HG02870 (cell line): ENCODE results near the gene NR6A1.

Experiments used
- ATAC-seq: cut with Tn5 transposase; IDR thresholded peaks from one replicate; pipeline ENCODE4 v1.9.1; 2021; ENCODE audit warnings: mild to moderate bottlenecking, moderate library complexity; ENCODE audit not compliant: unreplicated experiment

Gene NR6A1

GRCh38 chr9:124771021-124771866 is at the start of gene NR6A1:
Gene NR6A1, minus strand, starts transcription at chr9:124771311.
- peak; percentile 77 for ATAC-seq

DNA sequence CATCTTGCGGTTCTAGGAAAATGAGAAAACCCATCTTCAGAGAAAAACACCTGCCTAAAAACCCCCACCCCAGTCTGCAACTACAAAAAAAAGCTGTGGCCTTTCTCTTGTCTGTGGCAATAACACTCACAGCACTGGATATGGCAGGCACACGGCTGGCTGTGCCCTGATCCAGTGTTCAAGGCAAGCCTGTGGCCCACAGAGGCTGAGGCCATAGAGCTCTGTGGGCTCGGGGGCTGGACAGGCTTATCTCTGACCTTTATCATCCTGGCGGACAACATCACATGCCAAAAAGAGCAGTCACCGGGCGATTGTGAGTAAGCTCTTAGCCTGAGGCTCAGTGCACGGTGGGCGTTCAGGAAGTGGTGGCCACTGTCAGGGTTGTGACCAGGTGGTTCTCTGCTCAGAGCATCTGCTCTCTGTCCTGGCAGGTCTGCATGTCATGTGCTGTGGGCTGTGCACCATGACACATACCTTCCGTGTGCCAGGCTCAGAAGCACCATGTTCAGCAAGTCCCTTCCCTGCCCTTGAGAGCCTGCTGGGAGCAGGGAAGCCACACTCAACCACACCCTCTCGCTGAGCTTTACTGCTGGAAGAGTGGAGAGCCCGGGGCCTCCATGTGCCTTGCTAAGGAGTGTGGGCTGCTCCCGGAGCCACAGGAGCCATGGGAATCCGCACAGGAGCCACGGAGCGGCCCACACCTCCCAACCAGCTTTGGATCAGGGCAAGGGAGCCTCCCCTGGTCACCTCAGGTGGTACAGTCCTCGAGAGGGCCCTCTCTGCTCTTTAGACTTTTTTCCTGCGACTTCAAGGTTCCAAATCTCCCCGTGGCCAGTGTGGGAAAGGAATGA is 47.5 kb upstream of the NR6A1 start:
- peak; percentile 75 for ATAC-seq

GRCh38 chr9:124815601-124816000 is 44.5 kb upstream of the NR6A1 start:
- ATAC-seq = no peak

DNA sequence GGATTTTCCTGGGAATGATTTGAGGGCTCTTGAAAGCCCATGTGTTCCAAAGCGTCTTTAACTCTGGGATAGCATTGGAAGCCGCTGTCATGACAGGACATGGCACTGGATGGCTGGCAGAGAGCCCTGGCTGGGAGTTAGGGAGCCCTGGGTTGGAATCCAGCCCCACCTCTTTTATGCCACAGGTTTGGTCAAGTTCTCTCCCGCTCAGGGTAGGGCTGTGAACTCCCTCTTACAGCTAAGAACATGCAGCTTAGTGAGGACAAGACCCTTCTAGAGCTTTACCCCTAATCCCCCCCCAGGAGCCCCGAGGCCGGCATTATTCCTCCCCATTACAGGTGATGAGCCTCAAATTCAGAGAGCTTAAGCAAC is 43.0 kb upstream of the NR6A1 start:
- ATAC-seq = no peak

DNA sequence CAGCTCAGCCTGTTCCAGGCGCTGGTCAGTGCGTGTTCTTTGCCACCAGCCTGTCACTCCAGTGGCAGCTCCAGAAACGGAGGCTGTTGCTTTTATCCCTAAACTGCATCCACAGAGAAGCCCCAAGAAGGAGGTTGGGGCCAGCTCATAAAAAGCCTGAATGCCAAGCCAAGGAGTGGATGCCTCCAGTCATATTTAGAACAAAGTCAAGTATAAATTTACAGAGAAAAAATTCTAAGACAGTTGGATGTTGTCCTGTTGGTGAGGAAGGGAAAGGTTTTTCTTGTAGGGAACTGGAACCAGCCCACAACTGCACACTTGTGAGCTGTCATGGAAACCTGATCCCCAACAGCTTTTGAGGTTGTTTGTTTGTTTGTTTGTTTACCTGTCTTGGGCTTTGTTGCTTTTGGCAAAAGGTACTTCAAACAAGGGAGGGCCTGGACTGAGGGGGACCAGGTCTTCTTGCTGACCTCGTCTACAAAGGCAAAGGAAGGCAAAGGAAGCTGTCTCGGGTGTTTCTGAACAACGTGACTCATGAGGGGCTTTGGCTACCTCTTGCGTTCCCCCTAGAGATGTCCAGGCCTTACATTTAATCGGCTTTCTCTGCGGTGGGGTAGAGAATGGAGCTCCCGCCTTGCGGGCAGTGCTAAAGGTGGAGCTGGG is 42.5 kb upstream of the NR6A1 start:
- no peak for ATAC-seq

DNA sequence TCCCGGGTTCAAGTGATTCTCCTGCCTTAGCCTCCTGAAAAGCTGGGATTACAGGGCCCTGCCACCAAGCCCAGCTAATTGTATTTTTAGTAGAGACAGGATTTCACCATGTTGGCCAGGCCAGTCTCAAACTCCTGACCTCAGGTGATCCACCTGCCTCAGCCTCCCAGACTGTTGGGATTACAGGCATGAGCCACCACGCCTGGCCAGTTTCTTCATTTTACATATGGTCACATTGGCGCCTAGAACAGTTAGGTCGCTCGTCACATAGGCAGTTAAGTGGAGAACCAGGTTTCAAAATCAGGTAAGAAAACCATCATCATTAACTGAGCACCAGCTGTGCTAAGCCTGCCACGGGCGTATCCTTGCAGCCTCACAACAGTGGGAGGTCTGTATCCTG is 41.9 kb upstream of the NR6A1 start:
- ATAC-seq = no peak

DNA sequence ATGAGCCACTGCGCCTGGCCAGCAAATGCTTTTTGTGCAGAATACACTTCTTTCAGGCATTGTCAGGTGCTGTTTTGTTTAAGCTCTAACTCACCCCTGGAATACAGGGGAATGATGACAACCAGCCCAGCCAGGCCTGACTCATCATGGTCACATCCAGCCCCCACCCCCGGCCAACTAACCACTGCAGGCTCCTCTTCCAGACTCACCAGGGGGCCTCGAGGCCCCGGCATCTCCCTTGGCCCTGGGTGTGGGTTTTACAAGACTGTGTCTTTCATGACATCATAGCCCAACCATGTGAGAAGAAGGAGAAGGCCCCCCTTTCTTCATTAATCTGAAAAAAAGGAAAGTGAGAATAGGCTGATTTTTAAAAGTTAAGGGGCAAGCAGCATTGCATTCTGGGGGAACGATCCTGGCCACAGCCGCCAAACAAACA is 41.3 kb upstream of the NR6A1 start:
- no peak for ATAC-seq

DNA sequence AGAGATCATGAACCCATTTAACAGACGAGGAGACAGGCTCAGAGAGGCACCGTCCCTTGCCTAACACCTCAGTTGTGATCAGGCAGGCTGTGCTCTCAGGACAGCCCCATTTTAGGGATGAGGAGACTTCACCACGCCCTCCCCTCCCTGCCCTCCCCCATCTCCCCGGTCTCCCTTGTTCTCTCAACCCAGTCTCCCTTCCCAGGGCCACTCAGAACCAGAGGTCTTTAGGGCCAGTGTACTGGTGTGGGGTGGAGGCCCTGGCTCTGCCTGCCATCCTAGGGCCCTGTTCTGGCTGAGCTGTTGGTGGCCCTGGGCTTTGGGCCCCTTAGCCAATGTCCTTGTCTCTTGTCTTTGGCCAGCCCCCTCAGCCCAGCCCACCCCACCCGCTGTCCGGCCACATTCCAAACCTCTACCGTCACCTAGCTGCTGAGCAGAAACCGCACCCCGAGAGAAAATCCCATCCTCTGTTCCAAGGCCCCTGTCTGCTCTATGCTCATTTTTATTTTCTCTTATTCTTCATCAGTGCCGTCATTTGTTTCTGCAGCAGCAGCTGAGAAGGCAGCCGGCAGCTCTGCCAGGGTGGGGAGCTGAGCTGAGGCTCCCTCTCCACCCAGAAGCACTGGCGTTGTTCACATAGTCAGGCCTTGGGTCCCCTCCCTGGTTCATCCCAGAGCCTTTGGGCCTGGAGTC is 39.7 kb upstream of the NR6A1 start:
- ATAC-seq = no peak

DNA sequence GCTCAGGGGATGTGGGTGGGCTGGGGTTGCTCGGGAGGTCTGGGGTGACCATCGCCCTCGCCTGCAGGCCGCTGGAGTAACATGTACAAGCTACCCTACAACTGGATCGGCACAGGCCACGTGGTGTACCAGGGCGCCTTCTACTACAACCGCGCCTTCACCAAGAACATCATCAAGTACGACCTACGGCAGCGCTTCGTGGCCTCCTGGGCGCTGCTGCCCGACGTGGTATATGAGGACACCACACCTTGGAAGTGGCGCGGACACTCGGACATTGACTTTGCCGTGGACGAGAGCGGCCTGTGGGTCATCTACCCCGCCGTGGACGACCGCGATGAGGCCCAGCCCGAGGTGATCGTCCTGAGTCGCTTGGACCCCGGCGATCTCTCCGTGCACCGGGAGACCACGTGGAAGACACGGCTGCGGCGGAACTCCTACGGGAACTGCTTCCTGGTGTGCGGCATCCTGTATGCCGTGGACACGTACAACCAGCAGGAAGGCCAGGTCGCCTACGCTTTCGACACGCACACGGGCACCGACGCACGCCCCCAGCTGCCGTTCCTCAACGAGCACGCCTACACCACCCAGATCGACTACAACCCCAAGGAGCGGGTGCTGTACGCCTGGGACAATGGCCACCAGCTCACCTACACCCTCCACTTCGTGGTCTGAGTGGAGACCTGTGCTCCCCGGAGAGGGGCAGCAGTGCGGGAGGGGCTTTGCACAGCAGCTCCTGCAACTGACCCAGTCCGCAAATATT is 38.8 kb upstream of the NR6A1 start:
- no peak for ATAC-seq

GRCh38 chr9:124809211-124809610 is 38.1 kb upstream of the NR6A1 start:
- no peak for ATAC-seq

DNA sequence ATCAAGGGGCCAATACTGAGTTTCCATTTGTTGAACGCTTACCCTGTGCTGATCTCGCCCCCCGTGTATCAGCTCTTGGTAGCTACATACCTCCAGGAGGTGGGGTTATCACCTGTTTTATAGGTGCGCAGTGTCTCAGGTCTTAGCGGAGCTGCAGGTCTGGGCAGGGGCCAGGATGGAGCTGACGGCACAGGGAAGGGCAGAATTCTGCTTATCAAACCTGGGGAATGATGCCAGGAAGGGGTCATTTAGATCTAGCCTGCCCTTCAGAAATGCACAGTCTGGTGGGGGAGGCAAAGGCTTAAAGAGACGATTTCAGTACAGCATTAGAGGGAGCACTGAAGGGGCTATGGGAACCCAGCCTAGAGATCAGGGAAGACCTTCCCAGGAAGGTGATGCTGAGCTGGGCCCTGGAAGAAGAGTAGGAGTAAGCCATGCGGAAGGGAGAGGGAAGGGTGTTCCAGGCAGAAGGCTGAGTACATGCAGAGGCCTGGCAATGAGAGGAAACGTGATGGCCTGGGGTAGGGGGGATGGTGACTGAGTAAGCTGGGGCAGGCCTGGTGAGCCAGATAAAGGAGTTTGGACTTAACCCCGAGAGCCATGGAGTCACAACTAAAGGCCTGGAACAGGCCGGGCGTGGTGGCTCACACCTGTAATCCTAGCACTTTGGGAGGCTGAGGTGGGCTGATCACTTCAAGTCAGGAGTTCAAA is 37.3 kb upstream of the NR6A1 start:
- ATAC-seq = no peak

DNA sequence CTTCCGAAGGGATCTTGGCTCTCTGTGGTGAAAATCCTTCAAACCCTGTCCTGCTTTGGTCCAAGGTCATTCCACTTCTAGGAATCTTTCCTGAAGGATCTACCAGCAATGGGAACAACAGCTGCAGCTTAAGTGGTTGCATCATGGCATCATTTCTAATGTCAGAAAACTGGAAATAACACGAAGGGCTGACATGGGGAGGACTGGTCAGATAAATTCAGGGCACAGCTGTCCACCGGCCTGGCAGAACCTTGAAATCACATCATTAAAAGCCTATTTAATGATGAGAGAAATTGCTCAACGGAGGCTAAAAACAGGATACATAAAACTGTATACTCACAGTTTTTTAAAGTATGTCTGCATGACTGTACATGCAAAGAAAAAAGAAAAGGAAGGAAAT is 34.1 kb upstream of the NR6A1 start:
- ATAC-seq = no peak

DNA sequence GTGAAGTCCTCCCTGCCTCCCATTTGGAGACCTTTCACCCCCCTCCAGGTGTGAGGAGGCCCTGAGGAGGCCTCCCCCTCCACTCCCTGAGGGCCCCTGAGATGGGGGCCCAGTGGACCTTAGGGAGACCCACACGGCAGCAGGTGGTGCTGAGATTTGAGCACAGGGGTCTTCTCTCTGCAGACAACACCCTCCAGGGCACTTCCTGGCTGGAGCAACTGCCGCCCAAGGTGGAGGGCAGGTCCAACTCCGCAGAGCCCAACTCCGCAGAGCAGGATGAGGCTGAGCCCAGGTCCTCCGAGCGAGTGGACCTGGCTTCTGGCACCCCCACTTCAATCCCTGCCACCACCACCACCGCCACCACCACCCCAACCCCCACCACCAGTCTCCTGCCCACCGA is 32.8 kb upstream of the NR6A1 start:
- no peak for ATAC-seq

GRCh38 chr9:124802426-124802825 is 31.3 kb upstream of the NR6A1 start:
- no peak for ATAC-seq

DNA sequence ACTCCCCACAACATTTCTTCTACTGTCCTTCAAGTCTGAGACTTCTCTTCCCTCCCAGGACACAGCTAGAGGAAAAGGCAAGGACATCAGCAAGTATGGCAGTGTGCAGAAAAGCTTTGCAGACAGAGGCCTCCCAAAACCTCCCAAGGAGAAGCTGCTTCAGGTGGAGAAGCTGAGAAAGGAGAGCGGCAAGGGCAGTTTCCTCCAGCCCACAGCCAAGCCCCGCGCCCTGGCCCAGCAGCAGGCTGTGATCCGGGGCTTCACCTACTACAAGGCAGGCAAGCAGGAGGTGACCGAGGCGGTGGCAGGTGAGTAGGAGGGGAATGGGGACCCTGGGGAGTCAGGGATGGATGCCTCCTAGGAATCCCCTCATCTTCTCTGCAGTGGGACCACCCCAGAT is 30.2 kb upstream of the NR6A1 start:
- ATAC-seq = no peak

DNA sequence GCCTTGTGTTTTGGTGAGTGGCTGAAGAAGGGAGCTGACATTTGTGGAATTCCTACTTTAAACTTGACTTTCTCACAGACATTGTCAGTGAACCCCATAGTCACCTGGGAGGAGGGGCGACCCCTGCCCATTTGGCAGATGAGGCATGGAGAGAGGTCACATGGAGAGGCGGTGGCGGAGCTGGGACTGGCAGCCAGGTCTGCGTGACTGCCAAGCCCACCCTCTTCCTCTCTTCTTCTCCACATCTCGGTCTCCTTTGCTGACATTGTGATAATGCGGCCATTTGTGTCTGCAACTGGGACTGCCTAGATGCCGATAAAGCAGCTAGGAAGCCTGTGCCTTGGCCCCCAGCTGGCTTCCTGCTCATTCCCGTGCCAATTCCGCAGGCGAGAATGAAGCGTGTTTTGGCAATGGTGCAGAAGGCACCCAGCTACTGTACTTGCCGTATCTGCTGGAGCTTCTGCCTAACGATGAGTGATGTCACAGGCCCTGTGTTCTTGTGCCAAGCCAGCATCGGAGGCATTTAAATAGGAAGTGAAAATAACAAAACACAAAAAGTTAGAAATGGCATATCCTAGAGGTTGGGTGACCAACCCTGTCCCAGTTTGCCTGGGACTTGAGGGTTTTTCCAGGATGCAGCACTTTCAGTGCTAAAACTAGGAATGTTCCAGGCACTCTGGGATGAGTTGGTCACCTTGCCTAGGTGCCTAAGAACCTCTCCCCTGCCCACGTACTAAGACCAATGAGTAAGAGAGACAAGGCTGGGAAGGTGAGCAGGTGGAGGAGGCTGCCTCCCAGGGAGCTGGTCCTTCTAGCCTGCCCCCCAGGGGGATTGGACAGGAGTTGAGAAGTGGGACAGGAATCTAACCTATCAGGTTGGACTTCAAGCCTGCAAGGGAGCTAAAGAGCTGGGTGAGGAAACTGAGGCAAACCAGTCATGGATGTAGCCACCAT is 29.5 kb upstream of the NR6A1 start:
- ATAC-seq = no peak

GRCh38 chr9:124799274-124800006 is 28.3 kb upstream of the NR6A1 start:
- ATAC-seq = no peak
